HG03342 (cell line): Measurements from ENCODE around the gene SLC13A2.
"Not testable (repeated sequence)": the region's sequence is repeated elsewhere in the genome, so short reads cannot be mapped to it uniquely, and the experiment has no call there.

Experiments
- ATAC-seq: cut with Tn5 transposase; IDR thresholded peaks from one replicate; pipeline ENCODE4 v1.9.1; 2021; ENCODE audit warnings: mild to moderate bottlenecking, moderate library complexity; ENCODE audit not compliant: unreplicated experiment

SLC13A2 gene

DNA sequence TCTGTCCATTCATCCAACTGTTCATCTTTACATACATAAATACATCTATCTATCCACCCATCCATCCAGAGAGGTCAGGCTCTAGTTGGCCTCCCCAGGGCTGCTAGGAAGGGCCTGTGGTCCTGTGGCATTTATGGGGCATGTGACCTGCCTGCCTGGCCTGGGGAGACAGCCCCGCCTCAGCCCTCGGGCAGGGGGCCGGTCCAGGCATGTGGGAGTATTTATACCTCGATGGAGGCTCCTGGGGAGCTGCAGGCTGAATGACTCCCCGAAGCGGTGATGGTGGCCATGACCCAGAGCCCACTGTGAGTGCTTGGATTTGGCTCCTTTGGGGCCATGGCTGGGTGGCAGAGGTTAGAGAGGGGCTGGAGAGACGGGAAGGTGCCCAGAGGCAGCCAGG lies 40.0 kb downstream of the SLC13A2 start:
- ATAC-seq, result no peak

DNA sequence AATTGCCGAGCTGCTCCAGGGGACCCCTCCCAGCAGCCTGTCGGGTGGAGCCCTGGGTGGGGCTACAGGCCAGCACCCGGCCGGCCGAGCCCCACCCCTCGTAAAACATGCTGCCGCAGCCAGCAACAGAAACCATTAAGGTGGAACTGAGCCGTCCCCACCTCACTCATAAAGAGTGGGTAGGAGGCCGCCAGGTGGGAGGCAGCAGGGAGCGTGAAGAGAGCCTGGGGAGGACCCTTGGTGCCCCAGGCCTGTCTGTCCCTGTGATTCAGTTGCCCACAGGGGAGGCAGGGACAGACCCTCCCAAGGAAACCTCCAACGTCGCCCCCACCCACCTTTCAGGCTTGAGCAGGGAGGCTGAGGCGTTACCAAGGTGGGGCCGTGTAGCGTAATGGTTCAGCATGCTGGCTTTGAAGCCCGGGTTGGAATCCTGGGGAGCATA lies 41.1 kb downstream of the SLC13A2 start:
- no peak for ATAC-seq

DNA sequence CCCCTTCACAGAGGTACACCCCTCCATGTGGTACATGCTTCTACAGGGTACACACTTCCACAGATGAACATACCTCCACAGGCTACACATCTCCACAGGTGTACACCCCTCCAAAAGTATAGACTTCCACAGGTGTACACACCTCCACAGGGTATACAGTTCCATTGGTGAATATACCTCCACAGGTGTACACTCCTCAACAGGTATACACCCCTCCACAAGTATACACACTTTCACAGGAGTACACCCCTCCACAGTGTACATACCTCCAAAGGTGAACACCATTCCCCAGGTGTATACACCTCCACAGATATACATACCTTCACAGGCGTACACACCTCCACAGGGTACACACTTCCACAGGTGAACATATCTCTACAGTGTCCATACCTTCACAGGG lies 42.1 kb downstream of the SLC13A2 start:
- no peak for ATAC-seq

DNA sequence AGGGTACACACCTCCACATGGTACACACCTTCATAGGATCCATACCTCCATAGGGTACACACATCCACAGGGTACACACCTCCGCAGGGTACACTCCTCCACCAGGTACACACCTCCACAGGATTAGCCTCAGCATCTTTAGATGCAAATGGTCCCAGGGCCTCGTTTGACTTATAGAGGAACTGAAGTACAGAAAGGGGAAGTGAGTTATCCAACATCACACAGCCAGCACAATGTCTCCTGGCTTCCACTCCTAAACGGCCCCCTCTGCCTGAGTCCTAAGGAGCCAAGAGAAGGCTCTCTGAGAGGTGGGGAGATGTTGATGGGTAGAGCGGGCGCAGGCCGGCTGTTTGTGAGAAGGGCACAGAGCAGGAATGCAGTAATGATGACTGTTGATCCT lies 44.7 kb downstream of the SLC13A2 start:
- no peak for ATAC-seq

DNA sequence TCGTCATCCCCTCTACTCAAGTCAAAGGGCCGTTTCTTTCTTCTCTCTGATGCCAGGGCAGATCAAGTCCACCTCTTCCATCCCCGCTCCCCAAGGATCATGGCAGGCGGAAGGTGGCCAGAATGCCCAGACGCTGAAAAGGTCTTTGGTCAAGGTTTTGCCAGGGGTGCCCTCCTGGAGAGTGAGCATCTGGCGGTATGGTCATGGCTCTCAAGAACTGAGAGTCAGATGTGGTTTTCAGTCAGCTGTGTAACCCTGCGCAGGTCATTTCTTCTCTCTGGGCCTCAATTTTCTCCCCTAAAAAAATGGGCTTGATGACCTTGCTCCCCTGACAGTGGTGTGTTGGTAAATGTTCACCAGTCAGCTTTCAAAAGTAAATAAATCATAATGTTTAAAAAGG lies 45.1 kb downstream of the SLC13A2 start:
- ATAC-seq, result no peak

DNA sequence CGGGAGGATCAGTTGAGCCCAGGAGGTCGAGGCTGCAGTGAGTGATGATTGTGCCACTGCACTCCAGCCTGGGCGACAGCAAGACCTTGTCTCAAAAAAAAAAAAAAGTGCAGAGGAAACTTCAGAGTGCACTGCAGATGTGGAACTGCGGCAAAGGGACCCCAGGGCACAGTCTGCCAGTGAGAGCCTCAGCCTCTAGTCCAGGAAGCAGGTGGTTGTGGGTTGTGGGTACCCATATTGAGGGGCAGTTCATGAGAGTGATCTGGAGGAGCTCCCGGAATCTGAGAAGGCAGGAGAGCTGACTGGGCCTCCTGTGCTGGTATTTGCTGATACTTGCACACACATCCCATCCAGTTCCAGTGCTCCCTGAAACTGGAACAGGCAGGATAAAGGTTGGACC lies 45.8 kb downstream of the SLC13A2 start:
- no peak for ATAC-seq

DNA sequence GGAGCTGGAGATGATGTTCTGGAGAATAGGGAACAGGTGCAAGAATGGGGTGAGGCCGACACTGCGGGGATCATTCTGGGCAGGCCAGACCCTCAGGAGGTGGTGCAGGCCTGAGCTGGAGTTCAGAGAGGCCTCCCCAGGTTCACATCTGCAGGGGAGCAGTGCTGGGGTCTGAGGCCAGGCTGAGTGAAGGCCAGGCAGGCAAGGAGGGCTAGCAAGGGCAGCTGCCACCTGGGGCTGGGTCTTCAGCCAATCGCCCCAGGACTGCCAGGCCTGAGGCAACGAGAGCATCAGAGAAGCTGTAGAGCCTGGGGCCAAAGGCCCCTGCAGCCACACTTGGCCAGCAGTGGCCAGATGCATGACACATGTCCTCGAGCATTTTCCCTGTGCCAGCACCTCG lies 47.2 kb downstream of the SLC13A2 start:
- ATAC-seq, result no peak

DNA sequence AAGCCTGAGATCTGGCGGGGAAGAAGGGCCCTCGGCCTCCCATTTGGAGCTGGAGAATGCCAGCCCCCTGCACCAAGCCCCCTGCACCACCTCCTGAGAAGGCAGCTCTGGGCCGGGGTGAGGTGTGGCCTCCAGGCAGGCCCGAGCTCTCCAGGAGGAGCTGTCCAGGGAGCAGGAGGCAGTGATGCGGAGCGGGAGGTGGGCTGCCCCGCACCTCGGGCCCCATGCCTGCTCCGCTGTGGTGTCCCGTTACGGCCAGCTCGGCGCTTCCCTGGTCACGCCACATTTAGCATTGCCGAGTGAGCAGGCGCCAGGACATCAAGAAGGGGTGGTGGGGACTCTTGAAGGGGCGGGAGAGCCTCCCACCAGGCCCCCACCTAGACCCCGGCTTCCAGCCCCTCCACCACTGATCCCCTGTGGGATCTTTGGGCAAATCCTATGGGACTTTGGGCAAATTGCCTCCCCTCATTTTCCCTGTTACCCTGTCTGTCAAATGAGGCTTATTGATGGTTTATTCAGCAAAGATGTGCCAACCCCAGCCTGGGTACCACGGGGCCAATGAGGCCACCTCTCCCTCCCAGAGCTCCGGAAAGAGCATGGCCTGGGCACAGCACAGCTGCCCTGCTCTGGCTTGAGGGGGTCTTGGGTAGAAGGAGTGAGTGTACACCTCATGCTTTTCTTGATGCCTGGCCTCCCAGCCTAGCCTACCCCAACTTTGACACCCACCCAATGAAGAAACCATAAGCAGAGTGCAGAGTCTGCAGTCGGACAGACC lies 48.1 kb downstream of the SLC13A2 start:
- no peak for ATAC-seq

DNA sequence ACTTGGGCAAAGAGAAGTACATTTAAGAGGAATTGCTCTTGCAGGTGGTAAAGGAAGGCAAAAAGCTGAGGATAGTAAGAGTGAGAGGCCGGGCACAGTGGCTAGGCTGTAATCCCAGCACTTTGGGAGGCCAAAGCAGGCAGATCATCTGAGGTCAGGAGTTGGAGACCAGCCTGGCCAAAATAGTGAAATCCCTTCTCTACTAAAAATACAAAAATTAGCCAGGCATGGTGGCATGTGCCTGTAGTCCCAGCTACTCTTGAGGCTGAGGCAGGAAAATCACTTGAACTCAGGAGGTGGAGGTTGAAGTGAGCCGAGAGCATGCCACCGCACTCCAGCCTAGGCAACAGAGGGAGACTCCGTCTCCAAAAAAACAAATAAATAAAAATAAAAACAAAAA lies 48.8 kb downstream of the SLC13A2 start:
- ATAC-seq, result not testable (repeated sequence)

DNA sequence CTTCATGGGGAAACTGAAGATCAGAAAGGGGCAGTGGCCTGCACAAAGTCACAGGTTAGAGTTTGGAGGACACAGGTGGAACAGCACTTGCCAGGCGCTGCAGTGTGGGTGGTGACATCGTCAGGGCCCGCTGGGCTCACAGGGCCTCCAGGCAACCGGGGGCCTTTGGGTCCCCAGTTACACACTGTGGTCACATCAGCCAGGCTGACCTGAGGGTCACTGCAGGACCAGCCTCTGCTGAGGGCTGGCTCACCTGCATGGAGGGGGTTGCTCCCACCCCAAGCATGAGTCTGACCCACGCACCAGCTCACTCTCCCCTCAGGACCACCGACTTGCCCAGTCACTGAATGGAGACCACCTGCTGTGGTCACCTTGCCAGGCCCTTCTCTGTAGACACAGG lies 49.7 kb downstream of the SLC13A2 start:
- ATAC-seq, result no peak

DNA sequence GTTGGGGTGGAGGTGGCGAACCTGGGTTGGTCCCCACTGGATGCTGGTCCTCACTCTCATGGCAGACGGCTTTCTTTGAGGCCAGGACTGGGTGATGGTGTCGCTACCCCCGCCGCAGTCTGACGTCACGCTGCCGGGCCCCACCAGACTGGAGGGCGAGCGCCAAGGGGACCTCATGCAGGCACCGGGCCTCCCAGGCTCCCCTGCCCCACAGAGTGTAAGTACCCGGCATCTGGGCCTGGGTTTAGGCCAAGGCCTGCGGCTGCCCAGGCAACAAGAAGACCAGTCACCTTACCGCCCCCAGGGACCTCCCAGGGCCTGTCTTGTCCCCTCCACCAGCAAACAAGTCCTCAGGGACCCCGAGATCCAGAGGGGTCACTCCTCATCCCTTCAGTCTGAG lies 50.4 kb downstream of the SLC13A2 start:
- no peak for ATAC-seq

DNA sequence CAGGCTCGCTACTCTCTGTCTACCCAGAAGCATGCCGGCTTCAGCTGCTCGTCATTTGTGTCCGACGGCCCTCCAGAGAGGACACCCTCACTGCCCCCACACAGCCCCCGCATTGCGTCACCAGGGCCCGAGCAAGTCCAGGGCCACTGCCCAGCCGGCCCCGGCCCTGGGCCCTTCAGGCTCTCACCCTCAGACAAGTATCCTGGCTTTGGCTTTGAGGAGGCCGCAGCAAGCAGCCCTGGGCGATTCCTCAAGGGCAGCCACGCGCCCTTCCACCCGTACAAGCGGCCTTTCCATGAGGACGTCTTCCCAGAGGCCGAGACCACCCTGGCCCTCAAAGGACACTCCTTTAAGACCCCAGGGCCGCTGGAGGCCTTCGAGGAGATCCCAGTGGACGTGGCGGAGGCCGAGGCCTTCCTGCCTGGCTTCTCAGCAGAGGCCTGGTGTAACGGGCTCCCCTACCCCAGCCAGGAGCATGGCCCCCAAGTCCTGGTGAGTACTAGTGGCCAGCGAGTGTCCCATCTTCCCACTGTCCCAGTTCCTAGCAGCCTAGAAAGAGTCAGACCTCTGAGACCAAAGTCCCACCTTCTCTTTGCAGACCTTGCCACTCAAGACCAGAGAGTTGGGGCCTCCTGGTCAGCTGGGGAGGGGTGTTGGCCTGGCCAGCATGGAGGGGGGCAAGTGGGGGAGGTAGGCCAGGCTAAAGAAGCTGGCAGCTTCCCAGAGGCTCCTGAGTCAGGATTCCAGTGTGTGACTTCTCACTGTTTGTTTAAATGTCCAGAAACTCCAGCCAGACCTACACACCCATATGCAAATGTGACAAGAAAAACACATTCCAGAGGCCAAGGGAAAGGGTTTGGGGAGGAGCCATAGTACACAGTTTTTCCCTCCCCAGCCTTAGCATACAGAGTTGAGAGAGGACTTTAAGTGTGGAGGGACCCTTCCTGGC lies 51.3 kb downstream of the SLC13A2 start:
- no peak for ATAC-seq

DNA sequence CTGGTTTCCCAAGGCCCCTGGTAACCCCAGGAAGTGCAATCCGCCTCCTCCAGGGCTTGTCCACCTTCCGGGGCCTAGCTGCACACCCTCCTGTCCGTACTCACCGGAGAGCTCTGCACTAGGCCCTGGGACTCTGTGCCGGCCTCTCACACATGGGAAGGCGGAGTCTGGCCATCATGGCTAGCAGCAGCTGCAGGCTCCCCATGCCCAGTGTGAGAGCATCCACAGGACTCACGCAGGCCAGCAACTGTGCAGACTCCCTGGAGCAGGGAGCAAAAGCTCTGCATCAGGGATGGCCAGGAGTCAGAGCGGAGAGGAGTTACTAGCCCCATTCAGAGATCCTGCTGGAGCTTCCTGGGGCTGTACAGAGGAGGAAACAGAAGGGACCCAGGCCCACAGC lies 52.9 kb downstream of the SLC13A2 start:
- ATAC-seq, result no peak

DNA sequence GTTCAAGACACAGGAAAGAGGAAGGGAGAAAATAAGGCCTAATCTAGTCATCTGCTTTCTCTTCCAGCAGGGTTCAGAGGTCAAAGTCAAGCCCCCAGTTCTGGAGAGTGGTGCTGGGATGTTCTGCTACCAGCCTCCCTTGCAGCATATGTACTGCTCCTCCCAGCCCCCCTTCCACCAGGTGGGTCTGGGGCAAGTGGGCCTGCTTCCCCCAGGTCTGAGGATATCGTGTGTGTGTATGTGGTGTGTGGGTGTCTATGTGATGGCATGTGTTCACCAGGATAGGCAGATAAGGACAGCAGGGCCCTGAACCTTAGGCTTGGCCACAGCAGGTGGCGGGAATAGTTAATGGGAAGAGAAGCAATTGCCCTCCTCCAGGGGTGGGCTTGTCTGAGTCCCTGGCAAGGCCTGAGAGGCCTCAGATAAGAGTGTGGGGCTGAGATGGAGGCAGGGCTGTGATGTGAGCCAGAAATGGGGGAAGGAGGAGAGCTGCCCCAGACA lies 53.8 kb downstream of the SLC13A2 start:
- no peak for ATAC-seq

DNA sequence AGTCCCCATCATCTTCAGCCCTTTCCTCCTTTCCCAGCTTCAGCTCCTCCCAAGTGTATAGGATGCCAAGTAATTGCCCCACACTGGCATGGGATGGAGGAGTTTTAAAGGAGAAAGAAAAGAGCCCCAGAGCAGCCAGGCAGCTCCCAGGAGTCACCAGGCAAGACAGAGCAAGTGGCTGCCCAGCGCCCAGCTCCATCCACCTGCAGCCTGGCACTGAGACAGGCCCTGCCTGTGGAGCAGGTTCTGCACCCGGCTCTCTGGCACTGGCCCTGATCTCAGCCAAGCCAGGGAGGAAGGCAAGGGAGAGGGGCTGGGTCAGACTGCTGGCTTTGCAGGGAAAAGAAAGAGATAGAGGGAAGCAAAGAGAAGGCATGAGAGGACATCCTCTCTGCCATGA lies 54.4 kb downstream of the SLC13A2 start:
- ATAC-seq, result no peak

DNA sequence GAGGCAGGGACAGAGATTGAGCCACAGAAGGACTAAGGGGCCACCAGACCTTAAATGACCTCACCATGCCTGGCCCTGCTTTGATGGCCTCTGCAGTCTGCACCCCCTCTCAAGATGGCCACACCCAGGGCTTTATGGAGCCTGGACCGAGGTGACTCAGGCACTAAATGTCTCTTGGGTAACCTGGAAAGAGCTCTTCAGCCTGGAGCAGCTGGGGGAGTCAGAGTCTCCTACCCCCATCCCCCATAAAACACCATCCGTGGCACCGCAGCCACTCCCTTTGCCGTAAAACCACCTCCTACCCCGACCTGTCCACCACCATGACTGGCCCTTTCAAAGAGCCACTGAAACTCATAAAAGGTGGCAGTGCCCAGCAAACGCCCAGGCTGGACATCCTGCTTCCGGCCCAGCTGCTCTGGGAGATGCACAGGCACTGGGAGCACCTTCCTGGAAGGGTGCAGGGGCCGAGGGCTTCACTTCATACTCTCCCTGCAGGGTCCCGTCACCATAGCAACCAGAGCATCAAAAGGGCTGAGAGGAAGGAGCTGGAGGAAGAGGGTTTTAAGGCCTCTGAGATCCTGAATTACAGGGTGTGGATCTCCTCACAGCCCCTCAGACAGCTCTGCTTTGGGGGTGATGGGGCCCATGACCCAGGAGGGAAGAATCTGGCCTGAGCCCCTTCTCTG lies 55.0 kb downstream of the SLC13A2 start:
- no peak for ATAC-seq

DNA sequence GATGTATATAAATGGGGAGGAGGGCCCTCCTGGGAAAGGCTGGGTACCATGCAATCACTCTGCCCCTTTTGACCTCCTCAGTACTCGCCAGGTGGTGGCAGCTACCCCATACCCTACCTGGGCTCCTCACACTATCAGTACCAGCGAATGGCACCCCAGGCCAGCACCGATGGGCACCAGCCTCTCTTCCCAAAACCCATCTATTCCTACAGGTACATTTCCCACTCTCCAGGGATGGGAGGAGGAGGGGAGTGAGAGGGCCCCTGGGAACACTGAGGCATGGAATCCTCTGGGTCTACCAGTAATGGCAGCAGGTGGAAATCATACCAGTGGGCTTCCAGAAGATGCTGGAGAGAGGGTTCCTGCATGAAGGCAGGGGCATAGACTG lies 55.6 kb downstream of the SLC13A2 start:
- ATAC-seq, result no peak

DNA sequence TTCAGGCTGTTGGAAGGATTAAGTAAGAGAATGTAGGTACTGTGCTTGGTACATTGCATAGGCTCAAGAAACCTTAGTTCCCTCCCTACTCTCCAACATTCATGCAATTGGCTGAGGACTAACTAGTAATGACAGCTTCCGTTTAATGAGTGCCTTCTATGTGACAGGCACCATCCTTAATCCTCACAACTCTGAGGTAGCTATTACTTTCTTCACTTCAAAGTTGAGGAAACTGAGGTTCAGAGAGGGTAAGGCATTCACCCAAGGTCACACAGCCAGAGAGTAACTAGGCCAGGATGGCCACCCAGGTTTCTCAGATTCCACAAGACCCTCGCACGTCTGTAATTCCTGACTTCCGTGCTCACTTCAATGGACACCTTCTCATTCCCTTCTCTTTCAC lies 56.8 kb downstream of the SLC13A2 start:
- no peak for ATAC-seq

DNA sequence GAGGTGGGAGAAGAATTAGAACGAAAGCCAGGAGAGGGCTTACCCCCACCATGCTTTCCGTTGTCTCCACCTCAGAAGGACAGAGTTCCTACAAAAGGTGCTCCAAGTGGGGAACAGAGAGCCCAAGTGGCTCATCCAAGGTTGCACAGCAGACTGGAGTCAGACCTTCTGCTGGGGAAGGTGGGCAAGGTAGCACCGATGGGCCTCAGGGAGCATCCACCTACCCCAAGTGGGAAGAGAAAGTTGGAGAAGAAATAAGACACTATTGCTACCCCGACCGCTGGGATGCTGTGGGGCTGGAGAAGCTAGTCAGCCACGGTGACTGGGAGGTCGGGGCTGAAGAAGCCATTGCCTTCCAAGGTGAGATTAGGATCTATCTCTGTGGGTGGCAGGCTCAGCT lies 57.5 kb downstream of the SLC13A2 start:
- no peak for ATAC-seq

DNA sequence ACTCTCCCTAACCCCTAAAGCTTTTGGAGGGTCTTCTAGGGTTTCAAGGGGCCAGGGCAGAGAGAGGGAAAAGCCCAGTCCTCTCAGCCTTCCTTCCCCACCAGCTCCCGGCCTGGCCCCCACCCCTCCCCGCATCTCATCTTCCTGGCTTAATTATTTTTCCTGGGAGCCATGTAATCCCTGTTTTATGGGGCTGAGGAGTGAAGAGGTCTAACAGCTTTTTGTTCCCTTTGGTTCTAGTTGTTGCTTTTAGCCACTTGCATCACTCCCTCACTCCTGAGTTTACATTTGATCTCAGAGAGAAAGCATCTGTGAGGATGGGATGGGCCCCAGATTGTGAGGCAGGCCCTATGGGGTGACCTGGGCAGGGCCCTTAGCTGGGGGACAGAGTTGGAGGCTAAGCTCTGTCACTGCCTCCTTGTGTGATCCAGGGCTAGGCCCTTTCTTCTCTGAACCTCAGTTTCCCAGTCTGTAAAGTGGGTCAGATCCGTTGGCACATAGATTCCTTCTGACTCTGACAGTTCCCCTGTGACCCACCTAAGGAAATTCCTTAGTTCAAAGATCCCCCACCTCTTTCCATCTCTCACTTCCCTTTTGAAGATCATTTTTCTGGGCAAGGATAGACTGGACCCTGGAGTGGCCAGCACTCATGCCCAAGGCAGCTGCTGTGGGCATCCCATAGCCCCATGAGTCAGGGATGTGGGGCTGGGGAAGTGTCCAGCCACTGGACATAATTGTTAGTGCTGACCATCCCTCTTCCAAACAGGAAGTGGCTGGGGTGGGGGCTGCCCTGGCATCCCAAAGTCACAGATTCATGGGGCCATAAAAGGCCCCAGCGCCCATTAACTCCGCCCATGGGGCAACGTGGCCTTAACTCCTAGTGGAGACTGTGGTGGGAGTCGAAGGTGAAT lies 58.9 kb downstream of the SLC13A2 start:
- no peak for ATAC-seq
